HEK293 (cell line): Measurements from ENCODE around the gene PHKB.

ENCODE experiments used
- CTCF ChIA-PET: fragments of 350-600 bp; formaldehyde crosslinking; extraction: SDS; loops from one replicate; lab custom pipeline; 2021; ENCODE audit warnings: antibody characterized with exemption; lab: Yijun Ruan, JAX
- POLR2A ChIA-PET: fragments of 300-600 bp; formaldehyde crosslinking; extraction: SDS; loops from one replicate; lab custom pipeline; 2020; ENCODE audit warnings: antibody characterized with exemption, inconsistent platforms; lab: Yijun Ruan, JAX
- H3K27ac ChIP-seq: fragments of 200-500 bp; sonication (Bioruptor generic); 2 replicates; pipeline ENCODE4 v1.5.1; 2014; ENCODE audit warnings: low read depth, low read length, control low read depth, inconsistent platforms; ENCODE audit errors: extremely low read depth
- H3K36me3 ChIP-seq, 2 experiments: fragments of 200-500 bp in 1 of 2; sonication (Bioruptor generic) in 1 of 2; 1 replicate in 1 of 2; 2 replicates in 1 of 2; pipeline ENCODE4 v1.5.1; 2014 to 2017; ENCODE audit warnings: inconsistent platforms in 2 of 2, low read length in 2 of 2; ENCODE audit not compliant: control insufficient read depth in 2 of 2, insufficient read depth in 1 of 2
- H3K4me1 ChIP-seq: fragments of 200-500 bp; sonication (Bioruptor generic); 2 replicates; pipeline ENCODE4 v1.5.1; 2014; ENCODE audit warnings: mild to moderate bottlenecking, low read length, inconsistent platforms; ENCODE audit not compliant: control insufficient read depth, insufficient read depth
- H3K4me3 ChIP-seq: 2 replicates; pipeline ENCODE4 v1.5.1; 2011; ENCODE audit warnings: low read depth, mild to moderate bottlenecking, control low read depth, low read length, moderate library complexity
- H3K9me3 ChIP-seq: fragments of 200-500 bp; sonication (Bioruptor generic); 2 replicates; pipeline ENCODE4 v1.5.1; 2014; ENCODE audit warnings: low read depth, low read length, inconsistent platforms; ENCODE audit not compliant: control insufficient read depth, insufficient read depth
- ATF2 ChIP-seq: fragments of 450-650 bp; formaldehyde crosslinking; IDR thresholded peaks from 2 replicates; pipeline ENCODE4 v1.5.1; 2016; ENCODE audit warnings: missing biosample characterization, missing genetic modification characterization, low read depth
- BCL11A ChIP-seq: fragments of 450-650 bp; formaldehyde crosslinking; IDR thresholded peaks from 2 replicates; pipeline ENCODE4 v1.5.1; 2016; ENCODE audit warnings: low read depth, missing biosample characterization, missing genetic modification characterization
- GLI4 ChIP-seq: fragments of 450-650 bp; formaldehyde crosslinking; IDR thresholded peaks from 2 replicates; pipeline ENCODE4 v1.5.1; 2016; ENCODE audit warnings: missing biosample characterization, missing genetic modification characterization
- OSR2 ChIP-seq: fragments of 450-650 bp; formaldehyde crosslinking; IDR thresholded peaks from 2 replicates; pipeline ENCODE4 v1.5.1; 2016; ENCODE audit warnings: missing biosample characterization, missing genetic modification characterization
- PATZ1 ChIP-seq: fragments of 450-650 bp; formaldehyde crosslinking; IDR thresholded peaks from 2 replicates; pipeline ENCODE4 v1.5.1; 2016; ENCODE audit warnings: missing biosample characterization, missing genetic modification characterization
- PRDM1 ChIP-seq: fragments of 450-650 bp; formaldehyde crosslinking; IDR thresholded peaks from 2 replicates; pipeline ENCODE4; 2016; ENCODE audit warnings: missing biosample characterization, missing genetic modification characterization
- RBAK ChIP-seq: fragments of 450-650 bp; formaldehyde crosslinking; IDR thresholded peaks from 2 replicates; pipeline ENCODE4 v1.5.1; 2016; ENCODE audit warnings: missing biosample characterization, missing genetic modification characterization
- SCRT1 ChIP-seq: fragments of 450-650 bp; formaldehyde crosslinking; IDR thresholded peaks from 2 replicates; pipeline ENCODE4 v1.5.1; 2016; ENCODE audit warnings: missing biosample characterization, missing genetic modification characterization, borderline replicate concordance
- SP3 ChIP-seq: fragments of 450-650 bp; formaldehyde crosslinking; IDR thresholded peaks from 2 replicates; pipeline ENCODE4 v1.5.1; 2016; ENCODE audit warnings: missing biosample characterization, missing genetic modification characterization
- SP7 ChIP-seq: fragments of 450-650 bp; formaldehyde crosslinking; IDR thresholded peaks from 2 replicates; pipeline ENCODE4 v1.5.1; 2016; ENCODE audit warnings: missing biosample characterization, missing genetic modification characterization
- YY2 ChIP-seq: fragments of 450-650 bp; formaldehyde crosslinking; IDR thresholded peaks from 2 replicates; pipeline ENCODE4 v1.5.1; 2016; ENCODE audit warnings: missing biosample characterization, missing genetic modification characterization
- ZBTB10 ChIP-seq: fragments of 450-650 bp; formaldehyde crosslinking; IDR thresholded peaks from 2 replicates; pipeline ENCODE4 v1.5.1; 2016; ENCODE audit warnings: missing biosample characterization, missing genetic modification characterization
- ZBTB20 ChIP-seq: fragments of 450-650 bp; formaldehyde crosslinking; IDR thresholded peaks from 2 replicates; pipeline ENCODE4 v1.5.1; 2016; ENCODE audit warnings: missing biosample characterization, missing genetic modification characterization
- ZBTB49 ChIP-seq: fragments of 450-650 bp; formaldehyde crosslinking; IDR thresholded peaks from 2 replicates; pipeline ENCODE4 v1.5.1; 2016; ENCODE audit warnings: missing biosample characterization, missing genetic modification characterization, low read depth
- ZBTB7A ChIP-seq: fragments of 450-650 bp; formaldehyde crosslinking; IDR thresholded peaks from 2 replicates; pipeline ENCODE4 v1.5.1; 2016; ENCODE audit warnings: low read depth, missing biosample characterization, missing genetic modification characterization
- ZFP37 ChIP-seq: fragments of 450-650 bp; formaldehyde crosslinking; IDR thresholded peaks from 2 replicates; pipeline ENCODE4 v1.5.1; 2016; ENCODE audit warnings: missing biosample characterization, missing genetic modification characterization
- ZFP41 ChIP-seq: fragments of 450-650 bp; formaldehyde crosslinking; IDR thresholded peaks from 2 replicates; pipeline ENCODE4 v1.5.1; 2016; ENCODE audit warnings: missing biosample characterization, missing genetic modification characterization, borderline replicate concordance
- ZNF19 ChIP-seq: fragments of 450-650 bp; formaldehyde crosslinking; IDR thresholded peaks from 2 replicates; pipeline ENCODE4; 2016; ENCODE audit warnings: missing biosample characterization, missing genetic modification characterization, low read depth
- ZNF223 ChIP-seq: fragments of 450-650 bp; formaldehyde crosslinking; IDR thresholded peaks from 2 replicates; pipeline ENCODE4 v1.5.1; 2016; ENCODE audit warnings: missing biosample characterization, missing genetic modification characterization
- ZNF274 ChIP-seq, 2 experiments: fragments of 200-500 bp in 1 of 2; fragments of 450-650 bp in 1 of 2; sonication (Bioruptor generic) in 1 of 2; formaldehyde crosslinking in 1 of 2; IDR thresholded peaks; 2 replicates each; pipeline versions ENCODE4 v1.5.1 to v1.6.1; 2014 to 2016; ENCODE audit warnings: borderline replicate concordance in 1 of 2, inconsistent platforms in 1 of 2, low read length in 1 of 2, missing biosample characterization in 1 of 2, missing genetic modification characterization in 1 of 2
- ZNF311 ChIP-seq: fragments of 450-650 bp; formaldehyde crosslinking; IDR thresholded peaks from 2 replicates; pipeline ENCODE4 v1.5.1; 2017; ENCODE audit warnings: missing biosample characterization, missing genetic modification characterization, borderline replicate concordance
- ZNF341 ChIP-seq: fragments of 450-650 bp; formaldehyde crosslinking; IDR thresholded peaks from 2 replicates; pipeline ENCODE4; 2016; ENCODE audit warnings: low read depth, missing biosample characterization, missing genetic modification characterization
- ZNF416 ChIP-seq: fragments of 450-650 bp; formaldehyde crosslinking; IDR thresholded peaks from 2 replicates; pipeline ENCODE4 v1.5.1; 2016; ENCODE audit warnings: missing biosample characterization, missing genetic modification characterization
- ZNF549 ChIP-seq: fragments of 450-650 bp; IDR thresholded peaks from 2 replicates; pipeline ENCODE4 v1.5.1; 2018; ENCODE audit warnings: missing biosample characterization, missing genetic modification characterization, mild to moderate bottlenecking, inconsistent platforms, moderate library complexity
- ZNF585B ChIP-seq: fragments of 450-650 bp; formaldehyde crosslinking; IDR thresholded peaks from 2 replicates; pipeline ENCODE4 v1.5.1; 2016; ENCODE audit warnings: missing biosample characterization, missing genetic modification characterization

The PHKB gene

GRCh38 chr16:47734081-47734857, 273.1 kb downstream of the PHKB start:
- Histone ChIP-seq H3K4me1 (no peaks in the 10 kb centered on the region), H3K9me3 (no peaks in the 10 kb centered on the region), H3K27ac (no peak overlapping the region), H3K4me3 (no peak overlapping the region), H3K36me3 (no peaks in the 10 kb centered on the region)
- TF ChIP-seq ZBTB20 (tag by site-specific recombination) (no peak), SP3 (tag by site-specific recombination) (no peak), RBAK (tag by site-specific recombination) (no peak), GLI4 (tag by site-specific recombination) (no peak), ZNF223 (no peak), ZNF341 (no peak), ZBTB49 (no peak)
- POLR2A ChIA-PET = no interaction called here
- CTCF ChIA-PET = no interaction called here

GRCh38 chr16:47734987-47735594, 274.0 kb downstream of the PHKB start:
- no peaks in the 10 kb centered on the region for H3K4me1 ChIP-seq
- no peaks in the 10 kb centered on the region for H3K9me3 ChIP-seq
- no peaks in the 10 kb centered on the region for H3K36me3 ChIP-seq
- no peak for TF ChIP-seq ZNF549 (tag by site-specific recombination)
- TF ChIP-seq ZNF19 (tag by site-specific recombination) = no peak
- no peak for TF ChIP-seq ZFP41 (tag by site-specific recombination)
- TF ChIP-seq ZNF585B = no peak
- TF ChIP-seq PRDM1 = no peak
- TF ChIP-seq ZNF311 (tag by site-specific recombination) = no peak
- no peak for TF ChIP-seq PATZ1 (tag by site-specific recombination)
- TF ChIP-seq ZNF416 (tag by site-specific recombination) = no peak
- TF ChIP-seq ZFP37 (tag by site-specific recombination) = no peak
- TF ChIP-seq YY2 = no peak
- no peak for TF ChIP-seq BCL11A
- no peak for TF ChIP-seq ZBTB10
- no peak for TF ChIP-seq OSR2 (tag by site-specific recombination)
- TF ChIP-seq ZNF274 (IDR thresholded peaks at IDR 0.05; ENCODE audit: low read length) = no peak
- no peak for TF ChIP-seq ZNF274 (tag by site-specific recombination; IDR thresholded peaks at IDR 0.05; ENCODE audit: borderline replicate concordance)
- TF ChIP-seq ZBTB7A = no peak
- no peak for TF ChIP-seq ATF2
- TF ChIP-seq SCRT1 (tag by site-specific recombination) = no peak
- no peak for TF ChIP-seq SP7
- no peak overlapping the region for H3K4me3 ChIP-seq
- ChIA-PET CTCF (no interaction called here), POLR2A (no interaction called here)
- no peak overlapping the region for H3K27ac ChIP-seq
